HG02623 (cell line): ENCODE measurements around the gene DIRAS1.
"Not testable (repeated sequence)": the region's sequence is repeated elsewhere in the genome, so short reads cannot be mapped to it uniquely, and the experiment has no call there.

Experiments used
- ATAC-seq: cut with Tn5 transposase; IDR thresholded peaks from one replicate; pipeline ENCODE4 v1.9.1; 2021; ENCODE audit warnings: moderate library complexity; ENCODE audit not compliant: unreplicated experiment

Gene DIRAS1

GRCh38 chr19:2714102-2714501 is 7.1 kb downstream of the DIRAS1 start:
- ATAC-seq, result not testable (repeated sequence)

- ATAC-seq, result not testable (repeated sequence)
These were observed 8.0 kb downstream of the DIRAS1 start for GRCh38 chr19:2713170-2713569.

- no peak for ATAC-seq
These were observed 9.3 kb downstream of the DIRAS1 start for GRCh38 chr19:2711875-2712205.

- no peak for ATAC-seq
These were observed 9.8 kb downstream of the DIRAS1 start for GRCh38 chr19:2711172-2711874.

- ATAC-seq, result no peak
These were observed 14.9 kb downstream of the DIRAS1 start for GRCh38 chr19:2706251-2706650.

GRCh38 chr19:2703691-2704216 is 17.4 kb downstream of the DIRAS1 start:
- no peak for ATAC-seq

- ATAC-seq, result no peak
These were observed 18.1 kb downstream of the DIRAS1 start for GRCh38 chr19:2703077-2703437.

- peak; percentile 73 for ATAC-seq
These were observed 18.7 kb downstream of the DIRAS1 start, which contains the start of gene GNG7 for GRCh38 chr19:2702170-2703076. GNG7 (minus strand) TSS chr19:2702694; CDS start chr19:2520688, 182,006 bp downstream.

GRCh38 chr19:2701361-2702169 is 19.6 kb downstream of the DIRAS1 start:
- ATAC-seq, result no peak

- ATAC-seq, result no peak
These were observed 20.4 kb downstream of the DIRAS1 start for GRCh38 chr19:2700660-2701360.

GRCh38 chr19:2699413-2700140 is 21.6 kb downstream of the DIRAS1 start:
- ATAC-seq, result no peak

- no peak for ATAC-seq
These were observed 27.0 kb downstream of the DIRAS1 start for GRCh38 chr19:2694196-2694595.

- no peak for ATAC-seq
These were observed 27.5 kb downstream of the DIRAS1 start for GRCh38 chr19:2693492-2694160.

GRCh38 chr19:2691951-2692350 is 29.2 kb downstream of the DIRAS1 start:
- no peak for ATAC-seq

GRCh38 chr19:2690856-2691255 is 30.3 kb downstream of the DIRAS1 start:
- ATAC-seq, result no peak

GRCh38 chr19:2686360-2686759 is 34.8 kb downstream of the DIRAS1 start:
- no peak for ATAC-seq

- no peak for ATAC-seq
These were observed 35.9 kb downstream of the DIRAS1 start for GRCh38 chr19:2685204-2685704.

GRCh38 chr19:2683430-2684003 is 37.7 kb downstream of the DIRAS1 start:
- ATAC-seq, result no peak

- no peak for ATAC-seq
These were observed 40.4 kb downstream of the DIRAS1 start for GRCh38 chr19:2680808-2681207.
